SHP77 (cell line): ENCODE measurements around the gene ZC3H12D.

Experiments used
- DNase-seq, 2 experiments: peaks; one replicate each; lab custom pipeline; 2025; lab: John Stamatoyannopoulos, UW

The ZC3H12D gene

DNA sequence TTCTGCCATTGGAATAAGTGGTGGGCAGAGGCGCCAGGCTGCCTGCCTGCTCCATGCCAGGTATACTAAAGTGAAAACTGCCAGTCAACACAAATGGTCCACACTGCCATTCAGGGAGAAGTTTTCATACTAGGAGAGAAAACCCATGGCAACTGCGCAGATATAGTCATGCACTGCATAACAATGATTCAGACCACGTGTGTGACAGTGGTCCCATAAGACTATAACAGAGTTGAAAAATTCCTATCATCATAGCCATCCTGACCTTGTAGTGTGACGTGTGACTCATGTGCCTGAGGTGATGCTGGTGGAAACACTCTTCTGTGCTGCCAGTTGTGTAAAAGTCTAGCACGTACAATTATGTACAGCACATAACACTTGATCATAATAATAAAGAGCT, 25.1 kb downstream of the ZC3H12D start:
- no peak for DNase-seq

DNA sequence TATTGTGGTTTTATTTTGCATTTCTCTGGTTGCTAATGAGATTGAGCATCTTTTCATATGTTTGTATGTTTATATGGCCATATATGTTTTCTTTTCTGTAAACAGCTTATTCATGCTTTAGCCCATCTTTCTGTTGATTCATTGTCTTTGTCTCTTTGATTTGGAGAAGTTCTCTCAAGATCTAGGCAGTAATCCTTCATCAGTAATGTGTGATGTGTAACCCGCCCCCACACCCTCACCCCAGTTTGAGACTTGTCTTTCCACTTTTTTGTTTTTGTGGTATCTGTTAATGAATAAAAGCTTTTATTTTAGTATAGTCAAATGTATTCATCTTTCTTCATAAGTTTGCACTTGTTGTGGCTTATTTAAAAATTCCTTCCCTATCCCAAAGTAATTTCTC, 26.0 kb downstream of the ZC3H12D start:
- DNase-seq, result no peak

DNA sequence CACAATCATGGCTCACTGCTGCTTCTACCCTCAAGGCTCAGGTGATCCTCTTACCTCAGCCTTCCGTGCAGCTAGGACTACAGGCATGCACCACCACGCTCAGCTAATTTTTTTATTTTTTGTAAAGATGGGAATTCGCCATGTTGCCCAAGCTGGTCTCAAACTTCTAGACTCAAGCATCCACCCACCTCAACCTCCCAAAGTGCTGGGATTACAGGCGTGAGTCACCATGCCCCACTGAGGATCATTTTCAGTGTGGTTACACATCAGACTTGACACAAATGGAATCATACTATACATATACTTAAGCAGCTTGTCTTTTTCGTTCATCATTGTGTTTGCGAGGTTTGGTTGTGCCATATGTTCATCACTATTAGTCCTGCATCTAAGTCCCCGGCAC, 26.6 kb downstream of the ZC3H12D start:
- no peak for DNase-seq

DNA sequence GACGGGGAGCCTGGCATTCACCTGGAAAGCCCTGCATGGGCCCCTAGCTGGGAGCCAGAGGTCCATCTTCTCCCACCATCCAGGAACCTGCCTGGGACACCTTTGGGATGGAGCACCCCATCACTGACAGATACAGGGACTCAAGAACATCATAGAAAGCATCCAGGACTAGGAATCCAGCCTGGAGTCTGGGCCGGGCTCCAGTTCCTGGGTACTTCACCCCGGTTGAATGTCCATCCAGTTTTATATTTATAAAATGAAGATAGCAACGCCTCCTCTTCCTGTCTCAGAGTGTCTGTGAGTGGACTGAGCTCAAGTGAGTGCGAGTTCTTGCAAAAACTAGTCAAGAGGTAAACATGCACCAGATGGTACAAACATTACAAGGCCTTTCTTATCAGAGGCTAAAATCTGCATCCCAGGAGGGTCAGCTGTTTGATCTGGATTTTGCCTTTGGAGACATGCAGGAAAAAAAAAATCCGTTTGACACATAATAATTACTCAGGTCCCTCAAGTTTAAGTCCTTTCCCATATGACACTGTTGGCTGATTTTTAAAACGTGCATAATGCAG, 27.4 kb downstream of the ZC3H12D start:
- DNase-seq, result no peak

DNA sequence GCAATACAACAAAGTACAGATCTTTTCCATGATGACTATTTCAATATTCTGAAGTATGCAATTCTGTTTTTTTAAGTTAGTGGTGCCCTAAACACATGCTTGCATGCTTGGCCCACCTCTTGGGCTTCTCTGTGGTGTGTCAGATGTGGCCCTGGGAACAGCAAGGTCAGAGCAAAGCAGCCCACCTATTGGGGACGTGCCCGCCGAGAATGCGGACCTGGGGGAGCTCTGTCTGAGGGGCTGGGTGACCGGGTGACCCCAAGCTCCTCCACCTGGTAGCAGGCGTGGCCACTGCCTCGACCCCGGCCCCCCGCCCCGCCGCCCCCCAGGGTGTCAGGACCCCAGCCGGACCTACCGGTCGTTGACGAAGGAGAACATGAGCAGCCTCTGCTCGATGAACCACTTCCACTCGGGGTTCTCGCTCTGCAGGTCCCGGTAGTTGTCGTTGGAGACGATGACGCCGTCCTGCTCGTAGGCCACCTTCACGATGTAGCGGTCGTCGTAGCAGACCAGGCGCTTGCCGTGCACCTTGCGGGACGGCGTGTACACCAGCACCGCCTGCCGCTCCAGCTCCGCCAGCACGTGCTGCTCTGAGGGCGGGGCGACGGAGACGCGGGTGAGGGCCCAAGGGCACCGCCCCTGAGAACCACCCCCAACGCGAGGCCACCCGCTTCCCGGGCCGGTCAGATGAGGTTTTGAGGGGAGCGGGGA, 28.3 kb downstream of the ZC3H12D start:
- DNase-seq, result no peak

DNA sequence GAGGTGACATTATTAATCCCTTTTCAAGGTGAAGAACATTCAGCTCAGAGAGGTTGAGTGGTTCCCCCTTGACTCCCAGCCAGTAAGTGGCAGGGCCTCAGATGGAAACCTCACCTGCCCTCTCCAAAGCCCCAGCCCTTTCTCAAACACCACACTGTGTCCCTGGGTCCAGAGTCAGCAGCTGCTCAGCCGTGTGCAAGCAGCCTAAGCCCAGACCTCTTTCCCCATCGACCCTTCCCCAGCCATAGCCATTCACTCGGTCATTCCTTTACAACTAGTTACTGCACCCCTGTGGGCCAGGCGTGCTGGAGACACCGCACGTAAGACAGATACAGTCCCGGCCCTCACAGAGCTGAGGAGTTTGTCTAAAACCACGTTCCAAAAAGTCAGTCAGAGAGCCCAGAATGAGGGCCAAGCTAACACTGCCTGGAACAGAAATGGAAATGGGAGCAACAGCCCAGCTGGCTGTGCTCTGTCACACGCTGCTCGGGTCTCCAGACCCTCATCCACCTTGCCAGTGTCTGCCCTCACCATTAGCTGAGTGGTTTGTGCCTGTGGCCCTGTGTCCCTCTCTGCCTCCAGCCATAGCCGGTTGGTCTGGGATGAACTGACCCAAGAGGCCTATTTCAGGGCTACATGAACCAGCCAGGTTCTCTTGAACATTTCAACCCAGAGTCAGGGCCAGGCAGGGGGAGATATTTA, 29.6 kb downstream of the ZC3H12D start:
- peak in 1 of 2 experiments; percentile 16 for DNase-seq

DNA sequence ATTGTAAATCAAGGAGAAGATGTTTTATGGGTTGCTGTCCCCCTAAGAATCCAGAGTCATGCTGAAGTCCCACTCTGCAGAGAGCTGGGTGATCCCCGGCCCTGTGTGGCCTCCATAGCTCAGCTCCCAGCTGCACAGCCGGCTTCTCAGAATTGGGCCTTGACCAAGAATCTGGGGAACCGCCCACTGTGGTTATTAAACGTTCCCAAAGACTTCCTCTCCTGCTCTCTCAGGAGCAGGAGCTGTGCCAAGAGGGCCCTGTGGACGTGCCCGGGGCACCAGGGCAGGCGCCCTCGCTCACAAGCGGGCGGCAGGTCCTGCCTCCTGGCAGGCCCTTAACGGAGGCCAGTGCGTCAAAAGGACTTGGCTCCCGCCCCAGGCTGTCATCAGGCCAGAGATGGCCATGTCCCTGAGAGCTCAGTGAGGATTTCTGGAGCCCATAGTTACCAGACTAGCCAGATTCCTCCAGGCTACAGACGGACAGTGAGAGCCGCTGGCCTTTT, 30.4 kb downstream of the ZC3H12D start:
- DNase-seq, result peak; percentile 55 to 61

DNA sequence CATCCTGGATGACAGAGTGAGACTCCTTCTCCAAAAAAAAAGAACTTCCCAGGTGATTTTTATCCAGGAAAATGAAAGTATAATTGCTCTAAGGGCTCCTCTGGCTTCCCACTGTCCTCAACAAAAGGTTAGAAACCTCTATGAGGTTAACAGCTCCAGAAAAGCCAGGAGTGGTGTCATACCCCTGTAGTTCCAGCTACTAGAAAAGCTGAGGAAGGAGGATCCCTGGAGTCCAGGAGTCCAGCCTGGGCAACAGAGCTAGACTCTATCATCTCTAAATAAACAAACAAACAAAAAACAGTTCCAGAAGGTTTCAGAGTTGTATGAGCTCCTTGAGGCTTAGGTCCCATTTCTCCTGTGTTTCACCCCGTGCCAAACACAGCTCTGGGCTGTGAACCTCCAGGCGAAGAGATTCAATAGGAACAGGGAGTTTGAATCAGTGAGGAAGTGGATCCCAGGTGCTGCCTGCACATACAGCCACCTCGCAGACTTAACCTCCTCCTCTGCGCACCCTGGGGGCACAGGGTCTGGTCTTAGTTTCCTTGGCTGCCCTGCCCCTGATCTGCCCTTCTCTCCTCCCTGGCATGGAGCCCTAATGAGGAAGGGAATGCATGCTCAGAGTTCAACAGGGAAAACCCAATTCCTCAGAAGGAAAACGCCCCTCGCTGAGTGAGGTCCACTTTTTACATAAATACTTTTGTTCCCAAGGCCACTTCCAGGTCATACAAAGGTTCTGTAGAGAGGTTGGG, 31.0 kb downstream of the ZC3H12D start:
- peak in 1 of 2 experiments; percentile 9 for DNase-seq

DNA sequence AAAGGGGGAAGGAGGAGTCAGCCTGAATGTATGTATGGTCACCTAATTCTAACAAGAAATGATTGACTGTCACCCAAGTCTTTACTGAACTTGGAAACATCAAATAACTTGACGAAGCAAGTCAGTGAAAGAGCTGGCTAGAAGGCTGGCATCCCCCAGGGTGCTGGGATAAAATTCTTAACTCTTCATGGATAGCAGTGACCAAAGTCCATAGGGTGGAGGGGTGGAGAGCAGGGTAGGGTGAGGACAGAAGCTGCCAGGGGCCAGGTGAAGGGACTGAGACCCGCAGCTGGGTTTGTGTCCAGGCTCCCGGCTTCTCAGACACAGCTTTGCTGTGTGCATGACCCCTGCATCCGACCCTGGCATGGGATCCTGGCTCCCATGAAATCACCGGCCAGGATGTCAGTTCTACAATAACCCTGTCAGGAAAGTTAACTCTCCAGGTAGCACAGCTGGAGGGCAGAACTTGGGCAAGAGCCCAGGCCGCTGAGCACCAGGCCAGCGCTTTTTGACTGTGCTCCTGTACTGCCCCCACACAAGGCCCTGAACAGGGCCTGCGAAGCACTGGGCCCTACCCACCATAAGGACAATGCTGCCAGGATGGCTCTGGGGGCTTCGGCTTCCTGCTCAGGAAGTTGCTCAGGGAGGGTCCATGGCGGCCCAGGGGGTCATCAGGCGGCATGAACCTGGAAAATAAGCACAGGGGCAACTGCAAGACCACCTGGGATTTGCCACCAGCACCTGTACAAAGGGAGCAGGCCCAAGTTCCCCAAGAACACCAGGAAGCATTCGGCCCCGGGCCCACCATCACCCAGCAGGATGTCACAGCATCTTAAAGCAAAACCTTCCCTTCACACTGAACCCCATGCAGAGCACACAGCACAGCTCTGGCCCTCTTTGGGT, 32.5 kb downstream of the ZC3H12D start:
- DNase-seq, result no peak

DNA sequence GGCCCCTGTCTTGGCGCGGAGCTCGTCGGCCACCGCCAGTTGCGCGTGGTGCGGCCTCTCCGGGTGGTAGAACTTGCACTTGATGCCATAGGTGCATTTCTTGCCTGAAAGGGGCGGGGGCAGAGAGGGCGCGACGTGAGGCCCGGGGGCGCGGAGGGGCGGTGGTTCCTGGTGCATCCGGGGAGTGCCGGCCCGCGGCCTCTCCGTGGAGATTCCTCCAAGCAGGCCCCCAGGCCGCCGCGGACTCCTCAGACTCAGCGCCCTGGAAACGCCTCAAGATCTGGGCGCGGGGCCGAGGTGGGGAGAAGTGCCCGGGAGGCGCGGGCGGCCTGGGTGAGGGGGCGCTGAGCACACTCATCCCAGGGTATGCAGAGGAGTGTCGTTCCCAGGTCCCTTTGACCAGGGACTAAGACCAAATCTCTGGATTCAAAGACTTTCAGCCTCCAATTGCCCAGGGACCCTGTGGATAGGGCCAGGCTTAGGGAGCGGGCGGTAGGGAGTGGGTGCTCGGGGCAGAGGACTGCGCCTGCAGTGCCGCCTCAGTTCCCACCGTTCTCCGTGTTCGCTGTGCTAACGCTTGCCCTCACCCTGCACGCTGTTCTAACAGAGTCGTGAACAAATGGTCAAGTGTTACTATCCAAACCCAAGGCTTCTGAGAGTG, 33.3 kb downstream of the ZC3H12D start:
- no peak for DNase-seq

DNA sequence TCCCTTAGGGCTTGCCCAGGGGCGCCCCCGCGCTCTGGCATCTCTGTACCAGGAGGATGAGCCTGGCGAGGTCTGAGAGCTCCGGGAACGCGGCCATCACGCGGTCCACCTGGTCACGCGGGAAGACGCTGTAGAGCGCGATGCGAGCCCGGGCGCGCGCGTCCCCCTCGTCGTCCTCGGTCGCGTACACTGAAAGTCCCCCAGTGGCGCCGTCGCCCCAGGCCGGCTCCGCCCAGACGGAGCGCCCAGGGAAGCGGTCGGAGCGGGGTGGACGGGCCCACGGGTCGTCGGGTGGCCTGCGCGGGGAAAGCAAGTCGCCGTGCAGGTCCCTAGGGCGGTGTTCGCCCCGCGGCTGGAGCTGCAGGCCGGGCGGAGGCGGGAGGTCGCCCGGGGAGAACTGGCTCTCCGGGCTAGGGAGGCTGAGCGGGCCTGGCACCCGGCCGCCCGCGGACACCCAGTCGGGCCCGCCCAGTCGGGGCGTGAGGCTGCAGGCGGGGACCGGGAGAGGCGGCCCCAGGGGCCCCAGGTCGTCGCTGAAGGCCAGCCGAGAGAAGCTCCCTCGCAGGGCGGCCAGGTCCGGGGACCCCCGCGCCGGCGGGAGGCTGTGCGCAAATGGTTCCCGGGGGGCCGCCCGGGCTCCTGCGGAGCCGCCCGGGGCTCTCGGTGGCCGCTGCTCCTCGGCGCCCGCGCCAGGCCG, 34.0 kb downstream of the ZC3H12D start:
- DNase-seq, result no peak

DNA sequence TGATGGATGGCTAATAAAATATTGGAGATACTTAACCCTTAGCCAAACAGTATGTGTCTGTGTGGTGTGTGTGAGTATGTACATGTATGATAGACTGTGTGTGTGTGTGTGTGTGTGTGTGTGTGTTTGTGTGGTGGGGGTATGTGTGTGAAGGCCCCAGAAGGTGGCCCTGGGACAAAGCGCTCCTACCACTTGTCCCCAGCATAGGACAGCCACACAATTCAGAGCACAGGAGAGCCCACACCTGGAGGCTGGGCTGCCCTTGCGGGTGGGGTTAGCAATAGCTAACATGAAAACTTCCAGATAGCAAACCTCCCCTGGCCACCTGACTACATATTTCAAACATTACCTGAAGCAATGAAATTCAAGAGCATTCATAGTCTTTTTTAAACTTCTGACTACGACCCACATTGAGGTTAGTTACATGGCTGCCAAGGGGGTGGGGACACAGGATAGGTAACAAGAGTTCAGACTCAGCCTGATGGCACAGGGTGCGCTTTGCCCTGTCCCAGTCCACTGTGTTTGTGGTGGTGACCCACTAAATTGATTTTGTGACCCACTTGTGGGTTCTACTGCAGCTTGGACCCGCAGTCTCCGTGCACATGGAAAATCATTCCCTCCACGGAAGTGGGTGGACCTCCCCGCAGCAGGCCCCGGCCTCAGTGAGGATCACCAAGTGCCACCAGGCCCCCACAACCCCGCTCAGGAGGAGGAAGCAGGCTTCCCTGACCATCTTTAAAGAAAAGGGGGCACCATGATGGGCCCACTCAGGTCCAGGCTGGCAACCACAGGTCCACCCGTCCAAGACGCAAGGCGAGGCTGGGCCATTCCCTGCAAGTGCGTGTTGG, 34.8 kb downstream of the ZC3H12D start:
- DNase-seq, result no peak

DNA sequence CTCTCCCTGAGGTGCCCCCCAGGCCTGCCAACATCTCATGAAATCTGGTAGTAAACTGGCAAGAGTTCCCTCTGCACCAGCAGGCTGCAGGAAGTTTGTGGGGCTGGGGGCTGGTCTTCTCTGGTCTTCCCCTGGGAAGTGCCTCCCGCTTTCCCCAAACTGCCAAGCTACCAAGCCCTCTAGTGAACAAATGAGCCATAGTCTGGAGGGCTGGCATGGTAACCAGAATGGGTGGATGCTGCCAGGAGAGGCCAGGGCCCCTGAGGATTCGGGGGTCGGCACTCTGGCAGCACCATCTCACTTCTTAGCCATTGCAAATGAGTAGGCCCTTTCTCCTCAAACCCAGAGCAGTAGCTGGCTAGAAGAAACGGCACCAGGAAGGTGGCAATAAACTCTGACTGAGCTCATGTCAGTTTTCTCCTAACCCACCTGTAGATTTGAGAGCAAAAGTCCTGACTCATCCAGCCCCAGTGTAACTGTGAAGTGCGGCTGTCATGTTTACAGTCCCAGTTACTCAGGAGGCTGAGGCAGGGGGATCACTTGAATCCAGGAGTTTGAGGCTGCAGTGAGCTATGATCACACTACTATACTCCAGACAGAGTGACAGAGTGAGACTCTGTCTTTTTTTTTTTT, 35.9 kb downstream of the ZC3H12D start:
- DNase-seq, result no peak

DNA sequence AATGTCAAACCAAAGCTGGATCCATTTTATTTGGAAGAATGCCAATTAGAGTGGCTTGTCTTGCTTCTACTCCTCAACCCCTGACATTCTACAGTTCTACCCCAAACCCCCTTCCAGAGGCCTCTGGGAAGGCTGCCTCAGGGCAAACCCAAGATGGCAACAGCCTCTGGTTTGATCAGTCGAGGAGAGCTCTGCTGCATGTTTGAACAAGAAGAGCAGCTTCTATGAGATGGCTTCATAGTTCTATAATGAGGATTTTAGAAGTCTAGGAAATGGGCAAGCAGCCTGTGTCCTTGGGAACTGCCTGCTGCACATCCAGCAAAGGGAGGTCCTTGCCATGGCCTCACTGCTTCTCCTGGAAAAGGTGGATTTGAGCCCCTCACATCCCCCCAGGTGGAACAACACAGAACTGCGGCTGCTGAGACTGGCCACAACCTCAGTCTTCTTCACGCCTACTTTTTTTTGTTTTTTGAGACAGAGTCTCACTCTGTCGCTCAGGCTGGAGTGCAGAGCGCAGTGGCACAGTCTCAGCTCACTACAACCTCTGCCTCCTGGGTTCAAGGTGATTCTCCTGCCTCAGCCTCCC, 37.9 kb downstream of the ZC3H12D start:
- no peak for DNase-seq

DNA sequence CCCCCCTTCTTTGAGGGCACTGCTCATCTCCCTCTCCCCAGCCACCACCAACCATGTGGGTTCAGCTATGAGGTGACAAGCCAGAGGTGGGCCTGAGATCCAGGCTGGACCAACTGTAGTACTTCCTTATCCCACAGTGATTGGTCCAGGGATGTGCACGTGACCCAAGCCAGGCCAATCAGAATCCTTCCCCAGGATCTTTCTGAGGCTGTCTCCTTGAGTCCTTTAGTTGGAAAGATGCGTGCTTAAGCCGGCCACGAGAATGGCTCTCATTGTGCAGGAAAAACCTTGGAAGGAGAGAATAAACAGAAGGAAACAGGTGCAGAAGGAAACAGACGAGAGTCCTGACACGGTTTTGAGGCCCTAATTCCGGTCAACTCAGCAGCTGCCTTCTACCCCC, 39.2 kb downstream of the ZC3H12D start:
- DNase-seq, result peak; percentile 59 to 88

DNA sequence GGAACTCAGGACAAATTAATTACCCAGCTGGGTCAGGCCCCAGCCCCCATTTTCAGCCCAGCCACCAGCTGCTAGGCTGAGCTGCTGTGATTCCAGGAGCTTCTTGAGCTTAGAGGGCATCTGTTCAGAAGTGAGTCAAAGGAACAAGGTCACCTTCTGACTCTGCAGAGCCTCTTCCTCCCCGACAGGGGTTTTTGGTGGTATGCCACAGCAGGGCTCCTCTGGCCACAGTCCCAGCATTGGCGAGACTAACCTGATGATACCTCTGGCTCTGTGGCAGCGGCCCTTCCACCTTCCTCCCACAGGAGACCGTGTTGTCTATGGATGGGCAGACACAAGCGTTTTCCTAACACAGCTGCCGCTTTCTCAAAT, 39.7 kb downstream of the ZC3H12D start:
- peak; percentile 40 to 56 for DNase-seq

DNA sequence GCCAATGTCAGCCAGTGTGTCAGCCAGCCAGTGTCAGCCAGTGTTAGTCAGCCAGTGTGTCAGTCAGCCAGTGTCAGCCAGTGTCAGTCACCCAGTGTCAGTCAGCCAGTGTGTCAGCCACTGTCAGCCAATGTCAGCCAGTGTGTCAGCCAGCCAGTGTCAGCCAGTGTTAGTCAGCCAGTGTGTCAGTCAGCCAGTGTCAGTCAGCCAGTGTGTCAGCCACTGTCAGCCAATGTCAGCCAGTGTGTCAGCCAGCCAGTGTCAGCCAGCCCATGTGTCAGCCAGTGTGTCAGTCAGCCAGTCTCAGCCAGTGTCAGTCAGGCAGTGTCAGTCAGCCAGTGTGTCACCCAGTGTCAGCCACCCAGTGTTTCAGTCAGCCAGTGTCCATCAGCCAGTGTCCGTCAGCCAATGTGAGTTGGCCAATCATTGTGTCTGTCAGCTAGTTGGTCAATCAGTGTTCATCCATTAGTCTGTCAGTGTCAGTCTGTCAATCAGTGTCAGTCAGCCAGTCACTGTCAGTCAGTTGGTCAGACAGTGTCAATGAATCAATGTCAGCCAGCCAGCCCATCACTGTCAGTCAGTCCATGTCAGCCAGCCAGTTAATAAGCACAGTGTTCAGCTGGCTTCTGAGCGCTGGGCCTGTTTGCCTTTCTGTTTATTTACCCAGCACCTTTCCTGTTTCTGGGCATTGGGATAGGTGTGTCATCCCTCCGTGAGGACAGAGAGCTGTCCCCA, 40.3 kb downstream of the ZC3H12D start:
- DNase-seq, result peak in 1 of 2 experiments; percentile 56
